ENCODE data around the gene F2.

GRCh38 chr11:46776878-46777277, 57.9 kb downstream of the F2 start:
- TF ChIP-seq TAF1 (conservative IDR thresholded peaks at IDR 0.05) (no peak), MAX (IDR thresholded peaks at IDR 0.05) (no peak), JUND (IDR thresholded peaks at IDR 0.05) (no peak)

Data from liver (tissue), 2 donors.